ENCODE results near the gene SDK1. TPM values are rescaled to one million over a fixed set of nuclear protein-coding genes. Genes with fewer than 3 reads are reported as not detected.

The SDK1 gene
- total RNA-seq, 2 experiments from 2014 or later = 0.19 to 0.36 TPM

GRCh38 chr7:4269086-4269485 lies 968.0 kb downstream of the SDK1 start:
- POLR2A ChIA-PET = interaction anchor here (1.3 kb wide), 1 partner anchor 15 kb away, joined by 5 read pairs; no protein-coding TSS in a partner anchor
- Histone ChIP-seq H4K20me1 (ENCODE audit: insufficient read depth, low read length) (no peaks in the 10 kb centered on the region), H3K27ac (ENCODE audit: low read depth, low read length, poor library complexity, severe bottlenecking) (no peak overlapping the region), H3K9me3 (ENCODE audit: low read length) (no peaks in the 10 kb centered on the region), H3K36me3 (ENCODE audit: insufficient read depth, low read length) (no peaks in the 10 kb centered on the region), H3K4me3 (ENCODE audit: low read depth, low read length, poor library complexity, severe bottlenecking) (no peak overlapping the region), H2AFZ (ENCODE audit: low read length) (no peak overlapping the region), H3K79me2 (ENCODE audit: insufficient read depth, low read depth, low read length) (no peaks in the 10 kb centered on the region), H3K4me2 (ENCODE audit: low read length) (no peak overlapping the region), H3K4me1 (ENCODE audit: insufficient read depth, low read length, poor library complexity, severe bottlenecking) (no peaks in the 10 kb centered on the region), H3K9me2 (ENCODE audit: insufficient read depth, low read length) (no peaks in the 10 kb centered on the region)
- no peak for TF ChIP-seq EZH2phosphoT487 (IDR thresholded peaks at IDR 0.05; ENCODE audit: borderline replicate concordance, low read depth, low read length)
- TF ChIP-seq CTCF (conservative IDR thresholded peaks at IDR 0.05; ENCODE audit: low read length) = no peak
- DNase-seq (ENCODE audit: low spot score) = no peak
- CTCF ChIA-PET (ENCODE audit: unreplicated experiment) = no interaction called here
- intact Hi-C loops (cut with micrococcal nuclease; ENCODE audit: unreplicated experiment) = no loop called here
- no TSS peak for BruUV-seq (replicated peaks)

GRCh38 chr7:4269746-4270145 lies 968.7 kb downstream of the SDK1 start:
- no peaks in the 10 kb centered on the region for H3K79me2 ChIP-seq (ENCODE audit: insufficient read depth, low read depth, low read length)
- no peak overlapping the region for H3K4me3 ChIP-seq (ENCODE audit: low read depth, low read length, poor library complexity, severe bottlenecking)
- POLR2A ChIA-PET = no interaction called here
- no peak for TF ChIP-seq CTCF (conservative IDR thresholded peaks at IDR 0.05; ENCODE audit: low read length)
- no peak for TF ChIP-seq EZH2phosphoT487 (IDR thresholded peaks at IDR 0.05; ENCODE audit: borderline replicate concordance, low read depth, low read length)
- no TSS peak for BruUV-seq (replicated peaks)
- DNase-seq (ENCODE audit: low spot score) = no peak
- H3K4me2 ChIP-seq (ENCODE audit: low read length) = no peak overlapping the region
- CTCF ChIA-PET (ENCODE audit: unreplicated experiment) = no interaction called here
- H3K9me3 ChIP-seq (ENCODE audit: low read length) = no peaks in the 10 kb centered on the region
- no peaks in the 10 kb centered on the region for H3K36me3 ChIP-seq (ENCODE audit: insufficient read depth, low read length)
- no peaks in the 10 kb centered on the region for H3K4me1 ChIP-seq (ENCODE audit: insufficient read depth, low read length, poor library complexity, severe bottlenecking)
- intact Hi-C loops (cut with micrococcal nuclease; ENCODE audit: unreplicated experiment) = no loop called here
- no peak overlapping the region for H2AFZ ChIP-seq (ENCODE audit: low read length)
- no peaks in the 10 kb centered on the region for H3K9me2 ChIP-seq (ENCODE audit: insufficient read depth, low read length)
- no peaks in the 10 kb centered on the region for H4K20me1 ChIP-seq (ENCODE audit: insufficient read depth, low read length)
- H3K27ac ChIP-seq (ENCODE audit: low read depth, low read length, poor library complexity, severe bottlenecking) = no peak overlapping the region

GRCh38 chr7:4270268-4270667 lies 969.2 kb downstream of the SDK1 start:
- intact Hi-C loops (cut with micrococcal nuclease; ENCODE audit: unreplicated experiment) = no loop called here
- TF ChIP-seq CTCF (conservative IDR thresholded peaks at IDR 0.05; ENCODE audit: low read length) (no peak), EZH2phosphoT487 (IDR thresholded peaks at IDR 0.05; ENCODE audit: borderline replicate concordance, low read depth, low read length) (no peak)
- no TSS peak for BruUV-seq (replicated peaks)
- Histone ChIP-seq H2AFZ (ENCODE audit: low read length) (no peak overlapping the region), H3K4me1 (ENCODE audit: insufficient read depth, low read length, poor library complexity, severe bottlenecking) (no peaks in the 10 kb centered on the region), H3K9me2 (ENCODE audit: insufficient read depth, low read length) (no peaks in the 10 kb centered on the region), H4K20me1 (ENCODE audit: insufficient read depth, low read length) (no peaks in the 10 kb centered on the region), H3K4me2 (ENCODE audit: low read length) (no peak overlapping the region), H3K4me3 (ENCODE audit: low read depth, low read length, poor library complexity, severe bottlenecking) (no peak overlapping the region), H3K36me3 (ENCODE audit: insufficient read depth, low read length) (no peaks in the 10 kb centered on the region), H3K27ac (ENCODE audit: low read depth, low read length, poor library complexity, severe bottlenecking) (no peak overlapping the region), H3K79me2 (ENCODE audit: insufficient read depth, low read depth, low read length) (no peaks in the 10 kb centered on the region), H3K9me3 (ENCODE audit: low read length) (no peaks in the 10 kb centered on the region)
- ChIA-PET POLR2A (no interaction called here), CTCF (ENCODE audit: unreplicated experiment) (no interaction called here)
- DNase-seq (ENCODE audit: low spot score) = no peak

Data from OCI-LY7 (cell line).